K562 treated with DMSO at 1 percent for 48 hours (cell line): ENCODE results near the gene DNAH11. TPM values are rescaled to one million over a fixed set of nuclear protein-coding genes. Genes with fewer than 3 reads are reported as not detected.

ENCODE experiments used
- total RNA-seq: library from RNA; unstranded; fragments of 300-600 nt; gene quantifications from 2 replicates; pipeline ENCODE4 v1.2.3, GENCODE V29; 2022; ENCODE audit warnings: low replicate concordance; ENCODE audit errors: extremely low read depth

Gene DNAH11, protein sequence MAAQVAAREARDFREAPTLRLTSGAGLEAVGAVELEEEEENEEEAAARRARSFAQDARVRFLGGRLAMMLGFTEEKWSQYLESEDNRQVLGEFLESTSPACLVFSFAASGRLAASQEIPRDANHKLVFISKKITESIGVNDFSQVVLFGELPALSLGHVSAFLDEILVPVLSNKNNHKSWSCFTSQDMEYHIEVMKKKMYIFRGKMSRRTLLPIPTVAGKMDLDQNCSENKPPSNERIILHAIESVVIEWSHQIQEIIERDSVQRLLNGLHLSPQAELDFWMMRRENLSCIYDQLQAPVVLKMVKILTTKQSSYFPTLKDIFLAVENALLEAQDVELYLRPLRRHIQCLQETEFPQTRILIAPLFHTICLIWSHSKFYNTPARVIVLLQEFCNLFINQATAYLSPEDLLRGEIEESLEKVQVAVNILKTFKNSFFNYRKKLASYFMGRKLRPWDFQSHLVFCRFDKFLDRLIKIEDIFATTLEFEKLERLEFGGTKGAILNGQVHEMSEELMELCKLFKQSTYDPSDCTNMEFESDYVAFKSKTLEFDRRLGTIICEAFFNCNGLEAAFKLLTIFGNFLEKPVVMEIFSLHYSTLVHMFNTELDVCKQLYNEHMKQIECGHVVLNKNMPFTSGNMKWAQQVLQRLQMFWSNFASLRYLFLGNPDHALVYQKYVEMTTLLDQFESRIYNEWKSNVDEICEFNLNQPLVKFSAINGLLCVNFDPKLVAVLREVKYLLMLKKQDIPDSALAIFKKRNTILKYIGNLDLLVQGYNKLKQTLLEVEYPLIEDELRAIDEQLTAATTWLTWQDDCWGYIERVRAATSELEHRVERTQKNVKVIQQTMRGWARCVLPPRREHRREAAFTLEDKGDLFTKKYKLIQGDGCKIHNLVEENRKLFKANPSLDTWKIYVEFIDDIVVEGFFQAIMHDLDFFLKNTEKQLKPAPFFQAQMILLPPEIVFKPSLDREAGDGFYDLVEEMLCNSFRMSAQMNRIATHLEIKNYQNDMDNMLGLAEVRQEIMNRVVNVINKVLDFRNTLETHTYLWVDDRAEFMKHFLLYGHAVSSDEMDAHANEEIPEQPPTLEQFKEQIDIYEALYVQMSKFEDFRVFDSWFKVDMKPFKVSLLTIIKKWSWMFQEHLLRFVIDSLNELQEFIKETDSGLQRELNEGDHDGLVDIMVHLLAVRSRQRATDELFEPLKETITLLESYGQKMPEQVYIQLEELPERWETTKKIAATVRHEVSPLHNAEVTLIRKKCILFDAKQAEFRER (N-terminal part only)
- not detected in 2 replicates for total RNA-seq

DNA sequence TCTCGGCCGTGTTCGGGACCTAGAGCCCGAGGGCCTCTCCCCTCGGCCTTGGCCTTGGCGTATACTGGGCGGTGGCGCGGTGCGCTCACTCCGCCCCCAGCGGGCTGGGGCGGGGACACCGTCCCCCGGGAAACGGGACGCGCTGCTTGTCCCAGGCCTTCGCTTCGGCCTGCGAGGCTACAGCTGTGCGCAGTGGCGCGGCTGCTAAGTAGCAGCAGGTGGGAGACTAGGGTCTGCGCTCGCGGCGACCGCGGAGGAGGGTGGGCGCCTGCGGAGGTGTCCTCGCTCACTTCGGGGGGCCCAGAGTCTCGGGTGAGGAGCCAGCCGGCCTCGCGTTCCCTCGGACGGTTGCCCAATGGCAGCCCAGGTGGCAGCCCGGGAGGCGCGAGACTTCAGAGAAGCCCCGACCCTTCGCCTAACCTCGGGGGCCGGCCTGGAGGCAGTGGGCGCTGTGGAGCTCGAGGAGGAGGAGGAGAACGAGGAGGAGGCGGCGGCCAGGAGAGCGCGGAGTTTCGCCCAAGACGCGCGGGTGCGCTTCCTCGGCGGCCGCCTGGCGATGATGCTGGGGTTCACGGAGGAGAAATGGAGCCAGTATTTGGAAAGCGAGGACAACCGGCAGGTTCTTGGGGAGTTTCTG is at the start of gene DNAH11:
TSS of gene DNAH11 (plus strand) at position 149 of the 637 bp plus-strand sequence. CDS start at position 356, 207 bp downstream.

DNA sequence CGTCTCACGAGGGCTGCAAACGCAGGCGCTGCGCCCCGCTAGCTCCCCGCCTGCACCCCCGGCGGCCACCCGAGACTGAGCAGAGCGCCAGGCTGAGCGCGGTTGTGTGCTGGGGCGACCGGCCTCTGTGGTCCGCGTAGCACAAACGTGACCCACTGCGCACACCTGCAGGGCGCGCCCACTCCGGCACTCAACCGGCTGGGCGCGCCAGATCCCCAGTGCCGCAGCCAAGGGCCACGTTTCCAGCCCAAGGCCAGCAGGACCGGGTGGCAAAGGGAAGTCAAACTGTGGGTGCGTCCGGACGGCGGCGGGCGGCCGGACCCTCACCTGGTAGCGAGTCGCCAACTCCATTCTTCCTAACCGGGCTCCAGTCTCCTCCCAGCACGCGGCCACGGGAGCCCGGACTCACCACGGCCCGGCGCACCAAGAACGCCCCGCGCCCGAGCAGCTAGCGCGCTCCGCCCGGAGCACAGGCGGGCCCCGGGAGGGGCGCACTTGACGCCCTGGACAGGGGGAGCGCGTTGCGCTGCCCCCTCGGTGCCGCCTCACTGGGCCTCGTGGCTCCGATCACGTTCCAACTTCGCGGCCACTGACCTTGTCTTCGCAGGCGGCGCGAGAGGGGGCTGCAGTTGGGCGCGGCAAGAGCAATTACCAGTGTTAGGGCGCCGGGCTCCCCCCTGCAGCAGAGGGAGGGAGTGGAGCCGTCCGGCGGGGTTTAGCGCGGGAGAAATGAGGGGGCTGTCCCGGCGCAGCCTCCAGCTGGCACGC is 402.8 kb downstream of the DNAH11 start, which contains the start of gene CDCA7L:
TSS of gene CDCA7L (minus strand) at position 446 of the 768 bp plus-strand sequence. CDS start at position 351, 95 bp downstream.

Other genes with a start within 250 kb of the DNAH11 start
- not detected in 2 replicates for gene SP4, start 115.0 kb upstream of the DNAH11 start, total RNA-seq